ENCODE measurements around the gene HEPN1. TPM values are rescaled to one million over a fixed set of nuclear protein-coding genes. Genes with fewer than 3 reads are reported as not detected.

Gene HEPN1
- not detected in 2 replicates for polyA plus RNA-seq
- polyA minus RNA-seq, result not detected in 2 replicates

DNA sequence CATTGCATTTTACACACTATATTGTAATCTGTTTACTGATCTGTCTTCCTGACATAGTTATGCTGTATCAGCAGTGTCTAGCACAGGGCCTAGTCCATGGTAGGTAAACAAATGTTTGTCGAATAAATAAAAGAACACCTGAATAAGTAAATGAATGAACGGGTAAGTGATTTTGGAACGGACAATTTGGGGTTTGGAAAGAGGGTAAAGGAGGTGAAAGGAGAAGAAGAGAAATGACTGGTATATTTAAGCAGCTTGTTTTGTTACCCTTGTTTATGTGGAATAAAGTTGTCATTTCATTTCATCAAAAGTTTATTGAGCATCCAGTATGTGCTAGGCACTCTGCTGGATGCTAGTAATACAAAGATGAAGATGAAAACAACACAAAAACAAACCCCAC lies at the start of gene HEPN1:
Gene HEPN1, plus strand, starts transcription at position 301 of the 400 bp plus-strand sequence.
- Histone ChIP-seq H3K27ac (ENCODE audit: low read length) (no peak within 1 kb of the TSS), H2AFZ (ENCODE audit: low read depth, low read length) (no peak within 1 kb of the TSS), H3K9me2 (ENCODE audit: insufficient read depth, low read length) (no peaks in the 10 kb centered on the region), H3K4me3 (ENCODE audit: low read length) (no peak within 1 kb of the TSS), H3K9me3 (ENCODE audit: low read length) (no peaks in the 10 kb centered on the region), H4K20me1 (ENCODE audit: insufficient read depth) (no peaks in the 10 kb centered on the region), H3K36me3 (ENCODE audit: insufficient read depth, low read length) (no peaks in the 10 kb centered on the region), H3K4me2 (ENCODE audit: low read length) (no peak within 1 kb of the TSS), H3F3A (ENCODE audit: insufficient read depth, low read length, poor library complexity, severe bottlenecking) (no peaks in the 10 kb centered on the region), H3K79me2 (replicated peaks; ENCODE audit: insufficient read depth, low read length) (no peaks in the 10 kb centered on the region), H3K9ac (ENCODE audit: low read length) (no peak within 1 kb of the TSS), H3K27me3 (ENCODE audit: insufficient read depth, low read depth, low read length) (peaks cover 18% of the 10 kb centered on the region)
- no peak for TF ChIP-seq EP300 (conservative IDR thresholded peaks at IDR 0.05; ENCODE audit: poor library complexity, severe bottlenecking)
- TF ChIP-seq, protein P1, sequence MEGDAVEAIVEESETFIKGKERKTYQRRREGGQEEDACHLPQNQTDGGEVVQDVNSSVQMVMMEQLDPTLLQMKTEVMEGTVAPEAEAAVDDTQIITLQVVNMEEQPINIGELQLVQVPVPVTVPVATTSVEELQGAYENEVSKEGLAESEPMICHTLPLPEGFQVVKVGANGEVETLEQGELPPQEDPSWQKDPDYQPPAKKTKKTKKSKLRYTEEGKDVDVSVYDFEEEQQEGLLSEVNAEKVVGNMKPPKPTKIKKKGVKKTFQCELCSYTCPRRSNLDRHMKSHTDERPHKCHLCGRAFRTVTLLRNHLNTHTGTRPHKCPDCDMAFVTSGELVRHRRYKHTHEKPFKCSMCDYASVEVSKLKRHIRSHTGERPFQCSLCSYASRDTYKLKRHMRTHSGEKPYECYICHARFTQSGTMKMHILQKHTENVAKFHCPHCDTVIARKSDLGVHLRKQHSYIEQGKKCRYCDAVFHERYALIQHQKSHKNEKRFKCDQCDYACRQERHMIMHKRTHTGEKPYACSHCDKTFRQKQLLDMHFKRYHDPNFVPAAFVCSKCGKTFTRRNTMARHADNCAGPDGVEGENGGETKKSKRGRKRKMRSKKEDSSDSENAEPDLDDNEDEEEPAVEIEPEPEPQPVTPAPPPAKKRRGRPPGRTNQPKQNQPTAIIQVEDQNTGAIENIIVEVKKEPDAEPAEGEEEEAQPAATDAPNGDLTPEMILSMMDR (IDR thresholded peaks at IDR 0.05; ENCODE audit: poor library complexity, severe bottlenecking), result no peak
- TF ChIP-seq, protein P2, sequence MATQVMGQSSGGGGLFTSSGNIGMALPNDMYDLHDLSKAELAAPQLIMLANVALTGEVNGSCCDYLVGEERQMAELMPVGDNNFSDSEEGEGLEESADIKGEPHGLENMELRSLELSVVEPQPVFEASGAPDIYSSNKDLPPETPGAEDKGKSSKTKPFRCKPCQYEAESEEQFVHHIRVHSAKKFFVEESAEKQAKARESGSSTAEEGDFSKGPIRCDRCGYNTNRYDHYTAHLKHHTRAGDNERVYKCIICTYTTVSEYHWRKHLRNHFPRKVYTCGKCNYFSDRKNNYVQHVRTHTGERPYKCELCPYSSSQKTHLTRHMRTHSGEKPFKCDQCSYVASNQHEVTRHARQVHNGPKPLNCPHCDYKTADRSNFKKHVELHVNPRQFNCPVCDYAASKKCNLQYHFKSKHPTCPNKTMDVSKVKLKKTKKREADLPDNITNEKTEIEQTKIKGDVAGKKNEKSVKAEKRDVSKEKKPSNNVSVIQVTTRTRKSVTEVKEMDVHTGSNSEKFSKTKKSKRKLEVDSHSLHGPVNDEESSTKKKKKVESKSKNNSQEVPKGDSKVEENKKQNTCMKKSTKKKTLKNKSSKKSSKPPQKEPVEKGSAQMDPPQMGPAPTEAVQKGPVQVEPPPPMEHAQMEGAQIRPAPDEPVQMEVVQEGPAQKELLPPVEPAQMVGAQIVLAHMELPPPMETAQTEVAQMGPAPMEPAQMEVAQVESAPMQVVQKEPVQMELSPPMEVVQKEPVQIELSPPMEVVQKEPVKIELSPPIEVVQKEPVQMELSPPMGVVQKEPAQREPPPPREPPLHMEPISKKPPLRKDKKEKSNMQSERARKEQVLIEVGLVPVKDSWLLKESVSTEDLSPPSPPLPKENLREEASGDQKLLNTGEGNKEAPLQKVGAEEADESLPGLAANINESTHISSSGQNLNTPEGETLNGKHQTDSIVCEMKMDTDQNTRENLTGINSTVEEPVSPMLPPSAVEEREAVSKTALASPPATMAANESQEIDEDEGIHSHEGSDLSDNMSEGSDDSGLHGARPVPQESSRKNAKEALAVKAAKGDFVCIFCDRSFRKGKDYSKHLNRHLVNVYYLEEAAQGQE (IDR thresholded peaks at IDR 0.05; ENCODE audit: borderline replicate concordance), result no peak
- no peak for TF ChIP-seq MXI1 (conservative IDR thresholded peaks at IDR 0.05; ENCODE audit: poor library complexity, severe bottlenecking)
- no peak for TF ChIP-seq SMC3 (conservative IDR thresholded peaks at IDR 0.05; ENCODE audit: poor library complexity)
- no peak for TF ChIP-seq POLR2AphosphoS5 (IDR thresholded peaks at IDR 0.05)
- TF ChIP-seq RAD21 (conservative IDR thresholded peaks at IDR 0.05), result no peak
- TF ChIP-seq TAF1 (IDR thresholded peaks at IDR 0.05; ENCODE audit: low read depth), result no peak
- TF ChIP-seq EZH2 (IDR thresholded peaks at IDR 0.05; ENCODE audit: borderline replicate concordance, insufficient read depth, low read length, poor library complexity, severe bottlenecking), result no peak

DNA sequence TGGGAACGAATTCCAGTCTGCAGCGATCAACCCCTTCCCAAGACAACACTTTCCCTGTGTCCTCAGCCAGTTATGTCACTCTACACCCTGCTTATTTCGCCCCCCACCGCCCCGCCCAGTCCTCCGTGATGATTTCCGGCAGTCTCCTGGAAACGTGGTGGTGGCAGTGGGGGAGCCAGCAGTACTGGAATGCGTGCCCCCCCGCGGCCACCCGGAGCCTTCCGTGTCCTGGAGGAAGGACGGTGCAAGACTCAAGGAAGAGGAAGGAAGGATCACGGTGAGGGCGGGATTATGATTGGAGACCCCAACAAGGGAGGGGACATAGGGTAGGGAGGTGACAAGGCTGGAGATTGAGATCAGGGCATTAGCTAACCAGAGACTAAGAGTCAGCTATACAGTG lies 49.7 kb upstream of the HEPN1 start:
- no peaks in the 10 kb centered on the region for H3F3A ChIP-seq (ENCODE audit: insufficient read depth, low read length, poor library complexity, severe bottlenecking)
- H3K36me3 ChIP-seq (ENCODE audit: insufficient read depth, low read length), result no peaks in the 10 kb centered on the region
- H3K4me3 ChIP-seq (ENCODE audit: low read length), result peak overlapping the region; percentile 55
- H3K27ac ChIP-seq (ENCODE audit: low read length), result no peak overlapping the region
- no peaks in the 10 kb centered on the region for H3K9me3 ChIP-seq (ENCODE audit: low read length)
- H4K20me1 ChIP-seq (ENCODE audit: insufficient read depth), result no peaks in the 10 kb centered on the region
- no peak overlapping the region for H3K4me2 ChIP-seq (ENCODE audit: low read length)
- H3K9me2 ChIP-seq (ENCODE audit: insufficient read depth, low read length), result no peaks in the 10 kb centered on the region
- H3K9ac ChIP-seq (ENCODE audit: low read length), result no peak overlapping the region
- peaks cover 84% of the 10 kb centered on the region for H3K27me3 ChIP-seq (ENCODE audit: insufficient read depth, low read depth, low read length)
- no peak overlapping the region for H2AFZ ChIP-seq (ENCODE audit: low read depth, low read length)
- no peaks in the 10 kb centered on the region for H3K79me2 ChIP-seq (replicated peaks; ENCODE audit: insufficient read depth, low read length)
- TF ChIP-seq, protein P2 (IDR thresholded peaks at IDR 0.05; ENCODE audit: borderline replicate concordance), result no peak
- TF ChIP-seq SMC3 (conservative IDR thresholded peaks at IDR 0.05; ENCODE audit: poor library complexity) (no peak), MXI1 (conservative IDR thresholded peaks at IDR 0.05; ENCODE audit: poor library complexity, severe bottlenecking) (no peak), RAD21 (conservative IDR thresholded peaks at IDR 0.05) (no peak), EP300 (conservative IDR thresholded peaks at IDR 0.05; ENCODE audit: poor library complexity, severe bottlenecking) (no peak), TAF1 (IDR thresholded peaks at IDR 0.05; ENCODE audit: low read depth) (no peak), POLR2AphosphoS5 (IDR thresholded peaks at IDR 0.05) (no peak), EZH2 (IDR thresholded peaks at IDR 0.05; ENCODE audit: borderline replicate concordance, insufficient read depth, low read length, poor library complexity, severe bottlenecking) (no peak)
- TF ChIP-seq, protein P1 (IDR thresholded peaks at IDR 0.05; ENCODE audit: poor library complexity, severe bottlenecking), result no peak
